Smooth muscle cell of the pulmonary artery (primary cell): ENCODE data around the gene NR2C1. TPM values are rescaled to one million over a fixed set of nuclear protein-coding genes. Genes with fewer than 3 reads are reported as not detected.

Source experiments
- total RNA-seq: library from RNA; depleted of rRNA; stranded (reverse); fragments of >200 nt; gene quantifications from 2 replicates; pipeline ENCODE4 v1.2.3, GENCODE V29; 2014

NR2C1 gene
- total RNA-seq = 21.6 and 24.8 TPM in 2 replicates

GRCh38 chr12:95072900-95073697 lies at the start of gene NR2C1:
Gene NR2C1 (minus strand): TSS chr12:95073618. CDS start chr12:95067384, 6,234 bp downstream.

DNA sequence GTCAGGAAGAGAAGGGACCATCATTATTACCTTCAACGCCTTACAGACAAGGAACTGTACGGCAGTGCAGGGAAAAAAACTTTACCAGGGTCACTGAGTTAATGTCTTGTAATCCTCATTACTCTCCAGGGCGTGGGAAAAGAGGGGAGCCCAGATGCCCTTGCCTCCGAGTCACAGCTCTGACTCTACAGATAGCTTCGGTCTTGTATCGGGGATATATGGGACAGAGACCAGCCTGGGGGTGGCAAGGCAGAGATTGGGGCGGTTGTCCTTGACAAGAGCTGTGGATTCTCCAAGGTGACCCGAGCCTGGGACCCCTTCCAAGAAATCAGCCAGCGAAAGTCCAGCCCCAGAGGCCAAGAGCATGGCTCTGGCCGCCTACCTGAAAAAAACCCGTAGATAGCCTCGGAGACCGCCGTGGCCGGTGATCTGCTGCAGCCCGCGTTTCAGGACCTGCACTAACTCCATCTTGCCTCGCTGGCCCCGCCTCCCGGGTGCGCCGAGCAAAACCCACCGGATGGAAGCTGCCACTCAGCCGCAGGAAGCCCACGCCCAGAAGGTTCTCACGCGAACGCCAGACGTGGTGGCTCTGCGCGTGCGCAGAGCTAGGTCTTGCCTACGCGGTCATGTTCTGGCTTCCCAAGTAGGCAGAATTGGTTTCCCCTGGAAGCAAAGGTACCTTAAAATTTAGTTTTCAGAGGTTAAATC lies 70.1 kb downstream of the NR2C1 start, which contains the start of gene NDUFA12:
Gene NDUFA12 (minus strand): TSS at position 485 of the 708 bp plus-strand sequence. CDS start 17 bp downstream, at position 468.

Other genes with a start within 250 kb of the NR2C1 start
- 49.8 and 50.5 TPM in 2 replicates for gene NDUFA12, start 69.9 kb downstream of the NR2C1 start, total RNA-seq
- 4.2 and 9.8 TPM in 2 replicates for gene FGD6, start 143.8 kb upstream of the NR2C1 start, total RNA-seq
- 62.9 and 64.8 TPM in 2 replicates for gene VEZT, start 144.2 kb upstream of the NR2C1 start, total RNA-seq